Lower leg skin (tissue), 4 donors: ENCODE results near the gene CLTCL1. TPM values are rescaled to one million over a fixed set of nuclear protein-coding genes. Genes with fewer than 3 reads are reported as not detected.
"Not testable (repeated sequence)": the region's sequence is repeated elsewhere in the genome, so short reads cannot be mapped to it uniquely, and the experiment has no call there.

Experiments
- DNase-seq, 2 donors: peaks; one replicate each; pipeline ENCODE4 v3.0.0-alpha.2; 2019; ENCODE audit warnings: low spot score in 2 of 2
- H3K4me3 ChIP-seq: fragments of 200-600 bp; sonication (generic); 2 replicates; pipeline ENCODE4 v1.5.1; 2017; ENCODE audit warnings: mild to moderate bottlenecking, low read depth; ENCODE audit not compliant: poor library complexity, severe bottlenecking
- POLR2A ChIP-seq, 2 donors: fragments of 450-650 bp; IDR thresholded peaks; one replicate each; pipeline ENCODE4 v1.6.1; 2016 to 2017; ENCODE audit warnings: antibody characterized with exemption in 2 of 2, mild to moderate bottlenecking in 1 of 2, moderate library complexity in 1 of 2
- WGBS, 2 donors: methylation state at CpG; one replicate each; pipeline ENCODE4 v1.1.5; 2018; 5-methylcytosine and 5-hydroxymethylcytosine counted together
- intact Hi-C: fragments of 100-400 bp; cut with DNase I; formaldehyde crosslinking; loops from one replicate; pipeline ENCODE4 v1.15.0; 2023; ENCODE audit warnings: low total_unique reads
- total RNA-seq, 4 donors: library from RNA; depleted of rRNA; stranded (reverse); fragments of >200 nt; gene quantifications; one replicate each; pipeline ENCODE4 v1.1.0, GENCODE V29; 2016
- TF ChIP-seq, protein P1 (sequence below), 3 donors: fragments of 450-650 bp; IDR thresholded peaks; one replicate each; pipeline ENCODE4 v1.5.1; 2016; ENCODE audit warnings: antibody characterized with exemption in 3 of 3, mild to moderate bottlenecking in 3 of 3, moderate library complexity in 2 of 3

CLTCL1 gene
- total RNA-seq, 4 donors from 2014 or later, result 4.0 to 9.6 (median 7.6) TPM

DNA sequence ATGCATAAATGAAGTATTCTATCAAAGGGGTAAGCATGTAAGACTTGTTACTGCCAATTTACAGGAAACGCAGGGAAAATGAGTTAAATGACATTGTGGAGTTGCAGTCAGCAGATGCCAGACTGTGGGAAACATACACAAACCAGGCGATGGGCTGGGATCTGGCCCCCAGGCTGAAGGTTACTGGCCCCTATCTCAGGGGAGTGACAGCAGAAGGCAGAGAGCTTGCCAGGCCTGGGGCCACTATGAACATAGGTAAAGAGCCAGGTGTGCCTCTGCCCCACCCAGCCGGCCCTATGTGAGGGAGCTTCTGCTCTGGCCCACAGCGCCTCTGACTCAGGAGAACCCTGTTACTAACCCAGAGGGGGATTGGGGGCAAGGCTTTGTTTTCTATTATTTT, 86.9 kb downstream of the CLTCL1 start:
- DNase-seq, result no peak
- no peak for TF ChIP-seq POLR2A (IDR thresholded peaks at IDR 0.05)
- TF ChIP-seq, protein P1, sequence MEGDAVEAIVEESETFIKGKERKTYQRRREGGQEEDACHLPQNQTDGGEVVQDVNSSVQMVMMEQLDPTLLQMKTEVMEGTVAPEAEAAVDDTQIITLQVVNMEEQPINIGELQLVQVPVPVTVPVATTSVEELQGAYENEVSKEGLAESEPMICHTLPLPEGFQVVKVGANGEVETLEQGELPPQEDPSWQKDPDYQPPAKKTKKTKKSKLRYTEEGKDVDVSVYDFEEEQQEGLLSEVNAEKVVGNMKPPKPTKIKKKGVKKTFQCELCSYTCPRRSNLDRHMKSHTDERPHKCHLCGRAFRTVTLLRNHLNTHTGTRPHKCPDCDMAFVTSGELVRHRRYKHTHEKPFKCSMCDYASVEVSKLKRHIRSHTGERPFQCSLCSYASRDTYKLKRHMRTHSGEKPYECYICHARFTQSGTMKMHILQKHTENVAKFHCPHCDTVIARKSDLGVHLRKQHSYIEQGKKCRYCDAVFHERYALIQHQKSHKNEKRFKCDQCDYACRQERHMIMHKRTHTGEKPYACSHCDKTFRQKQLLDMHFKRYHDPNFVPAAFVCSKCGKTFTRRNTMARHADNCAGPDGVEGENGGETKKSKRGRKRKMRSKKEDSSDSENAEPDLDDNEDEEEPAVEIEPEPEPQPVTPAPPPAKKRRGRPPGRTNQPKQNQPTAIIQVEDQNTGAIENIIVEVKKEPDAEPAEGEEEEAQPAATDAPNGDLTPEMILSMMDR (IDR thresholded peaks at IDR 0.05), result no peak
- intact Hi-C loops, result no loop called here
- no peak overlapping the region for H3K4me3 ChIP-seq
- 80 to 87% methylated on average over 4 of the region's 4 CpGs for WGBS, 2 donors

- TF ChIP-seq POLR2A (IDR thresholded peaks at IDR 0.05), result no peak
- no peak overlapping the region for H3K4me3 ChIP-seq
- intact Hi-C loops, result no loop called here
- 85 to 93% methylated on average over 8 of the region's 8 CpGs for WGBS, 2 donors
- DNase-seq, result no peak
These were observed 87.7 kb downstream of the CLTCL1 start for GRCh38 chr22:19203834-19204233.

DNA sequence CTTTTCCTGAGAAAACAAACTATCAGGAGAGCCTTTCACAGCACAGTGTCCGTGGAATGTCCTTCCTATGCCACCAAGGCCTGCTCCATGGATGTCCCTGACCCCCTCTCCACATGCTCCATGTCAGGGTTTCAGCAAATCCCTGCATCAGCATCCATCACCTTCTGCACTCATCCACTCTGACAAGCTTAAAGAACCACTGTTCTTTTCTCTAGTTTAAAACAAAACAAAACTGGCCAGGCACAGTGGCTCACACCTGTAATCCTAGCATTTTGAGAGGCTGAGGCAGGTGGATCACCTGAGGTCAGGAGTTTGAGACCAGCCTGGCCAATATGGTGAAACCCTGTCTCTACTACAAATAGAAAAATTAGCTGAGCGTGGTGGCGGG, 88.7 kb downstream of the CLTCL1 start:
- whole genome bisulfite sequencing, 2 donors, result 97 to 99% methylated on average over 3 of the region's 3 CpGs
- DNase-seq, H3K4me3 ChIP-seq, intact Hi-C loops: not testable (repeated sequence)

GRCh38 chr22:19201869-19202798, 89.4 kb downstream of the CLTCL1 start:
- 91 to 95% methylated on average over 16 to 17 of the region's 18 CpGs for WGBS, 2 donors
- no peak overlapping the region for H3K4me3 ChIP-seq
- TF ChIP-seq, protein P1 (IDR thresholded peaks at IDR 0.05), result no peak
- no peak for TF ChIP-seq POLR2A (IDR thresholded peaks at IDR 0.05)

GRCh38 chr22:19201130-19201868, 90.2 kb downstream of the CLTCL1 start:
- TF ChIP-seq, protein P1 (IDR thresholded peaks at IDR 0.05), result no peak
- TF ChIP-seq POLR2A (IDR thresholded peaks at IDR 0.05), result no peak
- no peak for DNase-seq
- 93 to 95% methylated on average over 23 of the region's 23 CpGs for WGBS, 2 donors
- no peak overlapping the region for H3K4me3 ChIP-seq
- intact Hi-C loops, result no loop called here

More at GRCh38 chr22:19201869-19202798, 89.4 kb downstream of the CLTCL1 start:
- no peak for DNase-seq
- intact Hi-C loops, result no loop called here

DNA sequence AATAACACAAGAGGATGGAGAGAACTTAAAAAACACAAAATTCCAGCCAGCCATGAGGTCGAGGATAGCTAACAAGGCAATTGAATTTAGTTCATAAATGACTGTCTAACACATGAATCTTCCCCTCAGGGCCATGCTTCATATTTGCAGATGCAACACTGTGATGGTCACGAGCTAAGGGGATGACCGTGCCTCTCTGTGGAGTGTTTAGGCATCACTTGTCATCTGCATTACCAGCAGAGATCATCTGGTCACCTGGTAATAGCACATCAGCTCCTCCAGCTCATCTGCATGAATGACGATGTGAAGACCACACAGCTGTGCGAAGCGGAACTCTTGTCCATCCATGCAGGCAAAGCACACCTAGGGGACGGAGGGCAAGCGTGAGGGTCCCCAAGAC, 92.0 kb downstream of the CLTCL1 start:
- intact Hi-C loops, result no loop called here
- TF ChIP-seq, protein P1 (IDR thresholded peaks at IDR 0.05), result no peak
- TF ChIP-seq POLR2A (IDR thresholded peaks at IDR 0.05), result no peak
- 91 to 93% methylated on average over 8 of the region's 8 CpGs for WGBS, 2 donors
- H3K4me3 ChIP-seq, result no peak overlapping the region
- no peak for DNase-seq
